ENCODE measurements around the gene CCDC43.

DNA sequence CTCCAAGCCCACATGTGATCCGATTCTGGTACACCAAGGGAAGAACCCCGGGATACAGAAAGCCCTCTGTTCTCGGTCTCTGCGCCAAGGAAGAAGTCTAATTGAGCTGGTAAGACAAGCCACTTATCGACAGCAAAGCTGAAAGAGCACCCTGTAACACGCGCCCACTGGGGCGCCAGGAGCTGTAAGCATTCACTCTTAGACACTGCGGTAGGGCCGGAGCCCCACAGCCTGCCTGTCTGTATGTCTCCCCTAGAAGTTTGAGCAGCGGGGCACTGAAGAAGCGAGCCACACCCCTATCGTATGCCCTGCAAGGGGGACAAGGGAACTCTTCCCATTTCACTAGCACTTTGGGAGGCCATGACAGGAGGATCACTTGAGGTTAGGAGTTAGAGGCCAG is 60.3 kb downstream of the CCDC43 start:
- TF ChIP-seq, protein P1, sequence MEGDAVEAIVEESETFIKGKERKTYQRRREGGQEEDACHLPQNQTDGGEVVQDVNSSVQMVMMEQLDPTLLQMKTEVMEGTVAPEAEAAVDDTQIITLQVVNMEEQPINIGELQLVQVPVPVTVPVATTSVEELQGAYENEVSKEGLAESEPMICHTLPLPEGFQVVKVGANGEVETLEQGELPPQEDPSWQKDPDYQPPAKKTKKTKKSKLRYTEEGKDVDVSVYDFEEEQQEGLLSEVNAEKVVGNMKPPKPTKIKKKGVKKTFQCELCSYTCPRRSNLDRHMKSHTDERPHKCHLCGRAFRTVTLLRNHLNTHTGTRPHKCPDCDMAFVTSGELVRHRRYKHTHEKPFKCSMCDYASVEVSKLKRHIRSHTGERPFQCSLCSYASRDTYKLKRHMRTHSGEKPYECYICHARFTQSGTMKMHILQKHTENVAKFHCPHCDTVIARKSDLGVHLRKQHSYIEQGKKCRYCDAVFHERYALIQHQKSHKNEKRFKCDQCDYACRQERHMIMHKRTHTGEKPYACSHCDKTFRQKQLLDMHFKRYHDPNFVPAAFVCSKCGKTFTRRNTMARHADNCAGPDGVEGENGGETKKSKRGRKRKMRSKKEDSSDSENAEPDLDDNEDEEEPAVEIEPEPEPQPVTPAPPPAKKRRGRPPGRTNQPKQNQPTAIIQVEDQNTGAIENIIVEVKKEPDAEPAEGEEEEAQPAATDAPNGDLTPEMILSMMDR (IDR thresholded peaks at IDR 0.05), result no peak
- TF ChIP-seq POLR2AphosphoS5 (IDR thresholded peaks at IDR 0.05), result no peak
